K562 (cell line): ENCODE results near the gene AQP1. TPM values are rescaled to one million over a fixed set of nuclear protein-coding genes. Genes with fewer than 3 reads are reported as not detected.

ENCODE experiments used
- BDP1 ChIP-seq: IDR thresholded peaks from 3 replicates; pipeline ENCODE4 v1.6.1; 2011; ENCODE audit not compliant: insufficient read length, insufficient read depth
- CEBPB ChIP-seq: fragments of 450-650 bp; IDR thresholded peaks from 2 replicates; pipeline ENCODE4 v1.6.1; 2016; ENCODE audit warnings: missing genetic modification characterization, missing compliant biosample characterization
- CLOCK ChIP-seq: fragments of 250-450 bp; sonication (Bioruptor Pico); IDR thresholded peaks from 2 replicates; pipeline ENCODE4 v1.4.0; 2020; ENCODE audit warnings: mild to moderate bottlenecking, moderate library complexity, borderline replicate concordance
- CREB1 ChIP-seq, 2 experiments: sonication (generic) in 1 of 2; formaldehyde crosslinking in 1 of 2; IDR thresholded peaks; 2 replicates each; pipeline versions ENCODE4 v1.6.1 to v1.8.0; 2012 to 2022; ENCODE audit warnings: inconsistent platforms in 1 of 2, mild to moderate bottlenecking in 1 of 2, missing genetic modification reagents in 1 of 2, moderate library complexity in 1 of 2
- E2F6 ChIP-seq, 2 experiments: IDR thresholded peaks; 2 replicates each; pipeline ENCODE4 v1.6.1; 2011; ENCODE audit warnings: borderline replicate concordance in 1 of 2, control low read depth in 1 of 2, low read depth in 1 of 2, low read length in 1 of 2, mild to moderate bottlenecking in 1 of 2, mixed read lengths in 1 of 2, moderate library complexity in 1 of 2; ENCODE audit not compliant: insufficient read depth in 1 of 2, insufficient read length in 1 of 2, poor library complexity in 1 of 2, severe bottlenecking in 1 of 2; ENCODE audit errors: extremely low read depth in 1 of 2
- EP400 ChIP-seq: fragments of 450-650 bp; IDR thresholded peaks from 2 replicates; pipeline ENCODE4 v1.6.1; 2017; ENCODE audit warnings: antibody characterized with exemption, mild to moderate bottlenecking, moderate library complexity
- KLF10 ChIP-seq: fragments of 250-450 bp; sonication (Bioruptor Pico); IDR thresholded peaks from 2 replicates; pipeline ENCODE4 v1.6.1; 2021; ENCODE audit warnings: matching md5 sums
- POLR2G ChIP-seq: fragments of 200-400 bp; formaldehyde crosslinking; IDR thresholded peaks from 2 replicates; pipeline ENCODE4 v1.6.1; 2017; ENCODE audit warnings: low read depth, mild to moderate bottlenecking, antibody characterized with exemption, low read length, moderate library complexity
- RREB1 ChIP-seq: fragments of 250-450 bp; sonication (Bioruptor Pico); IDR thresholded peaks from 2 replicates; pipeline ENCODE4 v1.4.0; 2020
- SRSF9 ChIP-seq: fragments of 200-400 bp; formaldehyde crosslinking; IDR thresholded peaks from 2 replicates; pipeline ENCODE4 v1.6.1; 2017; ENCODE audit warnings: low read depth, low read length, borderline replicate concordance
- STAT5B ChIP-seq: fragments of 250-450 bp; sonication (Bioruptor Pico); IDR thresholded peaks from 2 replicates; pipeline ENCODE4 v1.8.0; 2021; ENCODE audit warnings: mild to moderate bottlenecking, inconsistent platforms
- ZNF639 ChIP-seq, 2 experiments: fragments of 200-800 bp in 1 of 2; sonication (Bioruptor generic) in 1 of 2; sonication (generic) in 1 of 2; formaldehyde crosslinking in 1 of 2; IDR thresholded peaks in 1 of 2; conservative IDR thresholded peaks in 1 of 2; 2 replicates each; pipeline versions ENCODE4 v1.5.0 to v1.6.1; 2016 to 2020; ENCODE audit warnings: missing compliant biosample characterization in 1 of 2, missing genetic modification characterization in 1 of 2, missing genetic modification reagents in 1 of 2
- polyA plus RNA-seq, 8 experiments: library from polyadenylated mRNA; depleted of rRNA in 4 of 8; stranded (reverse) in 5 of 8; unstranded in 3 of 8; fragments of >200 nt; fragmentation: Nextera tagmentation in 2 of 8; fragmentation: Illumina TruSeq in 1 of 8; extraction: Ambion mirVana in 2 of 8; extraction: Trizol in 1 of 8; gene quantifications; 2 replicates each; pipeline versions ENCODE4 v1.2.1 to v1.2.3, GENCODE V29; 2011 to 2014; ENCODE audit warnings: inconsistent platforms in 1 of 8, missing spikeins in 1 of 8
- total RNA-seq, 7 experiments: library from RNA; depleted of rRNA in 6 of 7; stranded (reverse); fragments of >200 nt in 6 of 7; fragmentation: Illumina TruSeq in 2 of 7; extraction: Trizol in 2 of 7; gene quantifications; 2 replicates each; pipeline versions ENCODE4 v1.2.1 to v1.2.3, GENCODE V29; 2011 to 2021; ENCODE audit warnings: low replicate concordance in 1 of 7

AQP1 gene
- total and polyA plus RNA-seq, 9 of the 15 experiments (the other 6 are each of a cell fraction or from before 2014, with no cell fraction given): 0.18 to 12.6 (median 4.1) TPM

- TF ChIP-seq RREB1 (CRISPR knock-in tag) (0 out of 2 replicates have a peak, but pooled peaks have one; percentile 45), BDP1 (no peak), EP400 (peak; percentile 22; the same call in 1 of the 2 replicates), STAT5B (no peak), ZNF639 (CRISPR knock-in tag; conservative IDR thresholded peaks at IDR 0.05 in 1 of 2, IDR thresholded peaks at IDR 0.05 in 1 of 2) (peak in 1 of 2 experiments; percentile 89; a peak in 2 of 4 replicates), CREB1 (IDR thresholded peaks at IDR 0.05) (peak; percentile 67; the same call in 1 of the 2 replicates), CREB1 (CRISPR knock-in tag; IDR thresholded peaks at IDR 0.05) (no peak), CLOCK (CRISPR knock-in tag) (no peak), POLR2G (no peak), KLF10 (no peak), SRSF9 (no peak), CEBPB (tag) (no peak), E2F6 (IDR thresholded peaks at IDR 0.05; ENCODE audit: borderline replicate concordance in 1 of 2, extremely low read depth in 1 of 2, insufficient read depth in 1 of 2, insufficient read length in 1 of 2, low read depth in 1 of 2, low read length in 1 of 2, poor library complexity in 1 of 2, severe bottlenecking in 1 of 2) (no peak)
Measured at GRCh38 chr7:30915005-30915601, 3.5 kb downstream of the AQP1 start (continued).
